HCT116 (cell line): ENCODE results near the gene ARR3. TPM values are rescaled to one million over a fixed set of nuclear protein-coding genes. Genes with fewer than 3 reads are reported as not detected.

Source experiments
- ATAC-seq: fragments of 200-7000 bp; cut with Tn5 transposase; 2 replicates; pipeline ENCODE4 v1.9.1; 2020; ENCODE audit warnings: mild to moderate bottlenecking, moderate library complexity
- BruUV-seq: library from RNA; stranded (reverse); fragments of 400-500 nt; replicated peaks from 2 replicates; lab custom pipeline; 2021; lab: Mats Ljungman, UMichigan
- CTCF ChIA-PET: fragments of 300-600 bp; sonication (Branson Sonifier 250); formaldehyde crosslinking; loops from one replicate; lab custom pipeline; 2021; ENCODE audit warnings: antibody characterized with exemption; lab: Charles Lee
- POLR2A ChIA-PET: fragments of 300-600, 350-600 bp; sonication (Branson Sonifier 250); formaldehyde crosslinking; loops from one replicate; lab custom pipeline; 2021; ENCODE audit warnings: antibody characterized with exemption; lab: Charles Lee
- RAD21 ChIA-PET, 2 experiments: fragments of 300-600 bp; sonication (Branson Sonifier 250); formaldehyde crosslinking; loops; one replicate each; lab custom pipeline; 2023; ENCODE audit warnings: low total read pairs in 2 of 2; ENCODE audit not compliant: uncharacterized antibody in 2 of 2, unreplicated experiment in 2 of 2, low non-redundant PET in 1 of 2; lab: Charles Lee
- DNase-seq: peaks from one replicate; pipeline ENCODE4 v3.0.0-alpha.2; 2010; ENCODE audit warnings: low read depth, low spot score
- H2AFZ ChIP-seq: fragments of 200-600 bp; shearing (Covaris generic), sonication (generic); 2 replicates; pipeline ENCODE4 v1.6.1; 2017; ENCODE audit warnings: low read depth, mixed run types, mixed read lengths, antibody characterized with exemption, low read length; ENCODE audit not compliant: poor library complexity, severe bottlenecking
- H3K27ac ChIP-seq: 2 replicates; pipeline ENCODE4 v1.5.1; 2012; ENCODE audit warnings: low read depth, low read length
- H3K27me3 ChIP-seq: fragments of 200-600 bp; sonication (generic); 2 replicates; pipeline ENCODE4 v1.6.1; 2016; ENCODE audit warnings: mixed run types, low read length, mixed read lengths; ENCODE audit not compliant: insufficient read depth
- H3K36me3 ChIP-seq, 2 experiments: fragments of 200-500 bp in 1 of 2; fragments of 200-600 bp in 1 of 2; sonication (Bioruptor generic) in 1 of 2; sonication (generic) in 1 of 2; 2 replicates each; pipeline versions ENCODE4 v1.5.1 to v1.6.1; 2014 to 2016; ENCODE audit warnings: low read length in 2 of 2, inconsistent platforms in 1 of 2, mixed read lengths in 1 of 2, mixed run types in 1 of 2; ENCODE audit not compliant: insufficient read depth in 2 of 2, control insufficient read depth in 1 of 2
- H3K4me1 ChIP-seq, 2 experiments: fragments of 200-600 bp in 1 of 2; sonication (generic) in 1 of 2; 2 replicates each; pipeline versions ENCODE4 v1.5.1 to v1.6.1; 2012 to 2017; ENCODE audit warnings: low read length in 2 of 2, inconsistent platforms in 1 of 2, mild to moderate bottlenecking in 1 of 2, mixed read lengths in 1 of 2, mixed run types in 1 of 2, moderate library complexity in 1 of 2; ENCODE audit not compliant: insufficient read depth in 2 of 2, control insufficient read depth in 1 of 2
- H3K4me2 ChIP-seq: fragments of 200-600 bp; sonication (generic); 2 replicates; pipeline ENCODE4 v1.6.1; 2017; ENCODE audit warnings: mixed run types, low read length, mixed read lengths
- H3K4me3 ChIP-seq, 2 experiments: fragments of 200-600 bp in 1 of 2; sonication (generic) in 1 of 2; replicated peaks in 1 of 2; 2 replicates each; pipeline ENCODE4 v1.5.1; 2011 to 2016; ENCODE audit warnings: low read length in 2 of 2, control low read depth in 1 of 2, low read depth in 1 of 2, mild to moderate bottlenecking in 1 of 2, mixed read lengths in 1 of 2, mixed run types in 1 of 2
- H3K79me2 ChIP-seq: fragments of 200-600 bp; sonication (generic); 2 replicates; pipeline ENCODE4 v1.6.1; 2017; ENCODE audit warnings: mild to moderate bottlenecking, mixed run types, low read length, moderate library complexity, mixed read lengths; ENCODE audit not compliant: insufficient read depth
- H3K9ac ChIP-seq: fragments of 200-600 bp; sonication (generic); 2 replicates; pipeline ENCODE4 v1.6.1; 2016; ENCODE audit warnings: low read length, mixed read lengths
- H3K9me2 ChIP-seq: fragments of 200-600 bp; sonication (generic), shearing (Covaris generic); 2 replicates; pipeline ENCODE4 v1.6.1; 2017; ENCODE audit warnings: mixed run types, mild to moderate bottlenecking, moderate library complexity; ENCODE audit not compliant: insufficient read depth
- H3K9me3 ChIP-seq, 2 experiments: fragments of 200-500 bp in 1 of 2; fragments of 200-600 bp in 1 of 2; sonication (Bioruptor generic) in 1 of 2; sonication (generic) in 1 of 2; 2 replicates each; pipeline ENCODE4 v1.6.1; 2014 to 2017; ENCODE audit warnings: low read length in 2 of 2, mixed read lengths in 2 of 2, inconsistent platforms in 1 of 2, low read depth in 1 of 2, mild to moderate bottlenecking in 1 of 2, mixed run types in 1 of 2, moderate library complexity in 1 of 2; ENCODE audit not compliant: control insufficient read depth in 1 of 2, insufficient read depth in 1 of 2
- H4K20me1 ChIP-seq: fragments of 200-600 bp; sonication (generic), shearing (Covaris generic); 2 replicates; pipeline ENCODE4 v1.6.1; 2017; ENCODE audit warnings: mixed run types, mild to moderate bottlenecking, moderate library complexity; ENCODE audit not compliant: insufficient read depth
- CBX3 ChIP-seq: IDR thresholded peaks from 2 replicates; pipeline ENCODE4 v1.6.1; 2012; ENCODE audit warnings: low read depth
- CTCF ChIP-seq, 3 experiments: fragments of 200-600 bp in 1 of 3; sonication (generic) in 1 of 3; IDR thresholded peaks in 2 of 3; conservative IDR thresholded peaks in 1 of 3; 2 replicates each; pipeline ENCODE4 v1.5.1; 2012 to 2017; ENCODE audit warnings: low read depth in 2 of 3, low read length in 2 of 3, antibody characterized with exemption in 1 of 3, borderline replicate concordance in 1 of 3, control low read depth in 1 of 3, mild to moderate bottlenecking in 1 of 3, mixed read lengths in 1 of 3, mixed run types in 1 of 3, moderate library complexity in 1 of 3; ENCODE audit not compliant: insufficient read depth in 1 of 3
- EZH2 ChIP-seq: fragments of 200-600 bp; sonication (generic); IDR thresholded peaks from 2 replicates; pipeline ENCODE4 v1.6.1; 2017; ENCODE audit warnings: antibody characterized with exemption, mixed run types
- EZH2phosphoT487 ChIP-seq: fragments of 200-600 bp; IDR thresholded peaks from 2 replicates; pipeline ENCODE4 v1.6.1; 2018; ENCODE audit warnings: antibody characterized with exemption, borderline replicate concordance
- JUND ChIP-seq: IDR thresholded peaks from 2 replicates; pipeline ENCODE4 v1.6.1; 2012
- MAX ChIP-seq: IDR thresholded peaks from 2 replicates; pipeline ENCODE4 v1.6.1; 2012
- POLR2AphosphoS5 ChIP-seq: IDR thresholded peaks from 2 replicates; pipeline ENCODE4 v1.6.1; 2011; ENCODE audit warnings: mild to moderate bottlenecking, low read depth, low read length, moderate library complexity
- REST ChIP-seq: IDR thresholded peaks from 2 replicates; pipeline ENCODE4 v1.6.1; 2012; ENCODE audit warnings: low read depth
- SP1 ChIP-seq: IDR thresholded peaks from 2 replicates; pipeline ENCODE4 v1.6.1; 2012; ENCODE audit warnings: low read depth
- TCF7L2 ChIP-seq: IDR thresholded peaks from 2 replicates; pipeline ENCODE4 v1.7.0; 2011; ENCODE audit warnings: borderline replicate concordance, inconsistent platforms; ENCODE audit not compliant: insufficient read depth, insufficient read length; ENCODE audit errors: extremely low read depth
- YY1 ChIP-seq: IDR thresholded peaks from 2 replicates; pipeline ENCODE4 v1.6.1; 2011; ENCODE audit warnings: low read length, low read depth, moderate library complexity, mild to moderate bottlenecking; ENCODE audit not compliant: insufficient replicate concordance; ENCODE audit errors: extremely low read depth
- ZBTB33 ChIP-seq: IDR thresholded peaks from 2 replicates; pipeline ENCODE4 v1.6.1; 2011; ENCODE audit warnings: mild to moderate bottlenecking, low read length, moderate library complexity; ENCODE audit not compliant: insufficient replicate concordance; ENCODE audit errors: extremely low read depth
- ZNF274 ChIP-seq: fragments of 200-500 bp; sonication (Bioruptor generic); IDR thresholded peaks from 2 replicates; pipeline ENCODE4 v1.6.1; 2014; ENCODE audit warnings: mild to moderate bottlenecking, low read depth, low read length, inconsistent platforms
- intact Hi-C: fragments of 100-400 bp; cut with micrococcal nuclease; formaldehyde crosslinking; loops from 2 replicates; pipeline ENCODE4 v1.10.0; 2022
- total RNA-seq: library from RNA; stranded (reverse); gene quantifications from one replicate; pipeline ENCODE4 v1.2.1, GENCODE V29; 2021; ENCODE audit not compliant: unreplicated experiment

Gene ARR3
- total RNA-seq, 1 experiment from 2014 or later, result not detected

- CTCF ChIA-PET, result no interaction called here
- no TSS peak for BruUV-seq
These were observed 42.1 kb upstream of the ARR3 start for GRCh38 chrX:70226048-70226447.

More at GRCh38 chrX:70226048-70226447, 42.1 kb upstream of the ARR3 start:
- ATAC-seq (no peak), DNase-seq (no peak)
- Histone ChIP-seq H3K4me1 (peaks cover 0 to 3% of the 10 kb centered on the region in 2 experiments; a peak in 1 of 4 replicates), H3K9ac (no peak overlapping the region), H3K27me3 (no peaks in the 10 kb centered on the region), H3K36me3 (no peaks in the 10 kb centered on the region), H3K79me2 (no peaks in the 10 kb centered on the region), H3K27ac (no peak overlapping the region), H3K9me2 (no peaks in the 10 kb centered on the region), H4K20me1 (no peaks in the 10 kb centered on the region), H3K9me3 (no peaks in the 10 kb centered on the region), H3K4me2 (no peak overlapping the region), H3K4me3 (no peak overlapping the region), H2AFZ (no peak overlapping the region)
- TF ChIP-seq EZH2 (no peak), MAX (no peak), TCF7L2 (no peak), ZBTB33 (no peak), YY1 (no peak), CBX3 (no peak), JUND (no peak), CTCF (IDR thresholded peaks at IDR 0.05 in 2 of 3, conservative IDR thresholded peaks at IDR 0.05 in 1 of 3; ENCODE audit: borderline replicate concordance in 1 of 3, insufficient read depth in 1 of 3, low read depth in 2 of 3, low read length in 2 of 3) (no peak), SP1 (no peak), REST (no peak), EZH2phosphoT487 (no peak), ZNF274 (no peak), POLR2AphosphoS5 (no peak)
- POLR2A ChIA-PET, result no interaction called here
- intact Hi-C loops, result no loop called here
- RAD21 ChIA-PET, result no interaction called here
